Measurements from ENCODE around the gene GCSAM. TPM values are rescaled to one million over a fixed set of nuclear protein-coding genes. Genes with fewer than 3 reads are reported as not detected.

Gene GCSAM
- polyA plus RNA-seq (2013, experiment 1 of 2): not detected
- 0.04 TPM for polyA plus RNA-seq (2013, experiment 2 of 2)

- no peaks in the 10 kb centered on the region for H3K9me3 ChIP-seq (ENCODE audit: control insufficient read depth, low read length)
Observed at GRCh38 chr3:112132975-112133448, at the start of gene GCSAM. TSS of gene GCSAM (minus strand) at chr3:112133248. CDS start at chr3:112133120, 128 bp downstream.

DNA sequence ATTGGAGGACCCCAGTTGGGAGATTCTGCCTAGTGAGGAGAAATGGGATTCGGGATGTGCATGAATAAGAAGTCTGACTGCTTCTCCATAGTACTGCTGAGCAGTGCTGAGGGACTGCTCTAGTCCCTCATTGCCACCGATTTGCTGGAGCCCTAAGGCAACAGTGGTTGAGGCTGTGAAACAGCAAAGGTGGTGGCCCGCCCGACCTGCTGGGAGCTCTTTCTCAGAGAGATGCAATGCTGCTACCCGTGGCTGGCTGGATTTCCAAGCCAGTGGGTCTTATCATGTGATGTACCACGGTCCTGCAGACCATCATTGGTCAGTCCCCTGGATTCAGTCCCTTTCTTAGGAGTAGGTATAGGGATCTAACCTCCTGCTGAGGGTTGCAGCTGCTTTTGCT lies 42.6 kb upstream of the GCSAM start:
- no peaks in the 10 kb centered on the region for H3K4me1 ChIP-seq (ENCODE audit: control insufficient read depth, insufficient read depth, low read depth, low read length)
- no peak overlapping the region for H4K91ac ChIP-seq (ENCODE audit: low read length)
- no peaks in the 10 kb centered on the region for H3K79me1 ChIP-seq (replicated peaks; ENCODE audit: low read length, poor library complexity, severe bottlenecking)
- H2BK12ac ChIP-seq (ENCODE audit: low read length in 2 of 2): no peak overlapping the region
- no peak for DNase-seq
- H3K27me3 ChIP-seq (ENCODE audit: control insufficient read depth in 1 of 2, insufficient read depth in 1 of 2, low read length in 2 of 2): no peaks in the 10 kb centered on the region
- H3K4me3 ChIP-seq (ENCODE audit: insufficient read depth in 1 of 2, low read depth in 1 of 2, low read length in 2 of 2): no peak overlapping the region
- no peak overlapping the region for H3K14ac ChIP-seq (ENCODE audit: low read length in 2 of 2)
- H2BK15ac ChIP-seq (ENCODE audit: low read depth, poor library complexity, severe bottlenecking): no peak overlapping the region
- peaks cover 0 to 10% of the 10 kb centered on the region in 2 experiments for H3K36me3 ChIP-seq (ENCODE audit: control insufficient read depth in 1 of 2, insufficient read depth in 2 of 2, low read depth in 1 of 2, low read length in 2 of 2)
- H3K9ac ChIP-seq (ENCODE audit: low read length): no peak overlapping the region
- no peak overlapping the region for H3K4ac ChIP-seq (ENCODE audit: low read depth in 1 of 2, low read length in 2 of 2)
- no peak overlapping the region for H2AK5ac ChIP-seq (ENCODE audit: low read length, severe bottlenecking)
- no peaks in the 10 kb centered on the region for H3K9me3 ChIP-seq (ENCODE audit: control insufficient read depth, low read length)
- no peak overlapping the region for H2BK5ac ChIP-seq (ENCODE audit: low read depth, low read length, poor library complexity, severe bottlenecking)
- WGBS: 68% methylated on average over 6 of the region's 6 CpGs
- H2BK120ac ChIP-seq (ENCODE audit: low read depth, low read length): no peak overlapping the region
- H4K8ac ChIP-seq (ENCODE audit: low read length): no peak overlapping the region
- no peak overlapping the region for H3K18ac ChIP-seq (ENCODE audit: low read depth in 1 of 2, low read length in 2 of 2)
- H2AFZ ChIP-seq (ENCODE audit: low read depth, low read length): no peak overlapping the region
- no peak overlapping the region for H3K4me2 ChIP-seq (ENCODE audit: low read length, poor library complexity, severe bottlenecking)
- H3K27ac ChIP-seq (ENCODE audit: low read length, poor library complexity, severe bottlenecking): no peak overlapping the region
- no peak overlapping the region for H3K23ac ChIP-seq (ENCODE audit: low read length in 2 of 2)

More at GRCh38 chr3:112132975-112133448, at the start of gene GCSAM:
- no peak within 1 kb of the TSS for H3K23ac ChIP-seq (ENCODE audit: low read length in 2 of 2)
- H3K18ac ChIP-seq (ENCODE audit: low read depth in 1 of 2, low read length in 2 of 2): no peak within 1 kb of the TSS
- no peak within 1 kb of the TSS for H3K4me2 ChIP-seq (ENCODE audit: low read length, poor library complexity, severe bottlenecking)
- no peak within 1 kb of the TSS for H3K14ac ChIP-seq (ENCODE audit: low read length in 2 of 2)
- H2BK12ac ChIP-seq (ENCODE audit: low read length in 2 of 2): no peak within 1 kb of the TSS
- no peak within 1 kb of the TSS for H3K4me3 ChIP-seq (ENCODE audit: insufficient read depth in 1 of 2, low read depth in 1 of 2, low read length in 2 of 2)
- H3K27me3 ChIP-seq (ENCODE audit: control insufficient read depth in 1 of 2, insufficient read depth in 1 of 2, low read length in 2 of 2): no peaks in the 10 kb centered on the region
- H3K9ac ChIP-seq (ENCODE audit: low read length): no peak within 1 kb of the TSS
- no peak within 1 kb of the TSS for H2AFZ ChIP-seq (ENCODE audit: low read depth, low read length)
- no peak for DNase-seq
- peaks cover 0 to 7% of the 10 kb centered on the region in 2 experiments for H3K36me3 ChIP-seq (ENCODE audit: control insufficient read depth in 1 of 2, insufficient read depth in 2 of 2, low read depth in 1 of 2, low read length in 2 of 2)
- no peak within 1 kb of the TSS for H3K27ac ChIP-seq (ENCODE audit: low read length, poor library complexity, severe bottlenecking)
- H2BK15ac ChIP-seq (ENCODE audit: low read depth, poor library complexity, severe bottlenecking): no peak within 1 kb of the TSS
- no peak within 1 kb of the TSS for H4K91ac ChIP-seq (ENCODE audit: low read length)
- H2BK120ac ChIP-seq (ENCODE audit: low read depth, low read length): no peak within 1 kb of the TSS
- no peak within 1 kb of the TSS for H3K4ac ChIP-seq (ENCODE audit: low read depth in 1 of 2, low read length in 2 of 2)
- no peaks in the 10 kb centered on the region for H3K4me1 ChIP-seq (ENCODE audit: control insufficient read depth, insufficient read depth, low read depth, low read length)
- H3K79me1 ChIP-seq (replicated peaks; ENCODE audit: low read length, poor library complexity, severe bottlenecking): no peaks in the 10 kb centered on the region
- WGBS: 56% methylated on average over 4 of the region's 5 CpGs
- no peak within 1 kb of the TSS for H2BK5ac ChIP-seq (ENCODE audit: low read depth, low read length, poor library complexity, severe bottlenecking)
- H2AK5ac ChIP-seq (ENCODE audit: low read length, severe bottlenecking): no peak within 1 kb of the TSS
- no peak within 1 kb of the TSS for H4K8ac ChIP-seq (ENCODE audit: low read length)

GRCh38 chr3:112175037-112175436 lies 42.0 kb upstream of the GCSAM start:
- Histone ChIP-seq H4K91ac (ENCODE audit: low read length) (no peak overlapping the region), H4K8ac (ENCODE audit: low read length) (no peak overlapping the region), H3K18ac (ENCODE audit: low read depth in 1 of 2, low read length in 2 of 2) (no peak overlapping the region), H2AFZ (ENCODE audit: low read depth, low read length) (no peak overlapping the region), H2AK5ac (ENCODE audit: low read length, severe bottlenecking) (no peak overlapping the region), H3K36me3 (ENCODE audit: control insufficient read depth in 1 of 2, insufficient read depth in 2 of 2, low read depth in 1 of 2, low read length in 2 of 2) (peaks cover 0 to 10% of the 10 kb centered on the region in 2 experiments), H3K79me1 (replicated peaks; ENCODE audit: low read length, poor library complexity, severe bottlenecking) (no peaks in the 10 kb centered on the region), H2BK5ac (ENCODE audit: low read depth, low read length, poor library complexity, severe bottlenecking) (no peak overlapping the region), H2BK12ac (ENCODE audit: low read length in 2 of 2) (no peak overlapping the region), H3K14ac (ENCODE audit: low read length in 2 of 2) (no peak overlapping the region), H3K9me3 (ENCODE audit: control insufficient read depth, low read length) (no peaks in the 10 kb centered on the region), H3K27ac (ENCODE audit: low read length, poor library complexity, severe bottlenecking) (no peak overlapping the region), H2BK120ac (ENCODE audit: low read depth, low read length) (no peak overlapping the region), H3K4ac (ENCODE audit: low read depth in 1 of 2, low read length in 2 of 2) (no peak overlapping the region), H2BK15ac (ENCODE audit: low read depth, poor library complexity, severe bottlenecking) (no peak overlapping the region), H3K4me3 (ENCODE audit: insufficient read depth in 1 of 2, low read depth in 1 of 2, low read length in 2 of 2) (no peak overlapping the region), H3K27me3 (ENCODE audit: control insufficient read depth in 1 of 2, insufficient read depth in 1 of 2, low read length in 2 of 2) (no peaks in the 10 kb centered on the region), H3K23ac (ENCODE audit: low read length in 2 of 2) (no peak overlapping the region), H3K4me1 (ENCODE audit: control insufficient read depth, insufficient read depth, low read depth, low read length) (no peaks in the 10 kb centered on the region), H3K9ac (ENCODE audit: low read length) (no peak overlapping the region), H3K4me2 (ENCODE audit: low read length, poor library complexity, severe bottlenecking) (no peak overlapping the region)
- DNase-seq: no peak
- 83% methylated on average over 5 of the region's 5 CpGs for WGBS

DNA sequence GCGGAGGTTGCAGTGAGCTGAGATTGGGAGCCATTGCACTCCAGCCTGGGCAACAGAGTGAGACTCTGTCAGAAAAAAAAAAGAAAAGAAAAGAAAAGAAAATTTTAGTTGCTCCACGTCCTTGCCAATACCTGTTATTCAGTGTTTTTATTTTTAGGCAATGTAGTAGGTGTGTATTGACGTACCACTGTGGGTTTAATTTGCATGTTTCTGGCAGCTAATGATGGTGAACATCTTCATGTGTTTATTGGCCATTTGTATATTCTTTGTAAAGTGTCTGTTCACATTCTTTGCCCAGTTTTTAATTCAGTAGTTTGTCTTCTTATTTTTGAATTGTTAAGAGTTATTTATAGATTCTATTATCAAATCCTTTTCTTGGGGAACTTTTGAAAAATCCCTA lies 38.1 kb upstream of the GCSAM start:
- Histone ChIP-seq H3K4me2 (ENCODE audit: low read length, poor library complexity, severe bottlenecking) (no peak overlapping the region), H2BK5ac (ENCODE audit: low read depth, low read length, poor library complexity, severe bottlenecking) (no peak overlapping the region), H3K18ac (ENCODE audit: low read depth in 1 of 2, low read length in 2 of 2) (no peak overlapping the region), H2AK5ac (ENCODE audit: low read length, severe bottlenecking) (no peak overlapping the region), H2BK15ac (ENCODE audit: low read depth, poor library complexity, severe bottlenecking) (no peak overlapping the region), H3K79me1 (replicated peaks; ENCODE audit: low read length, poor library complexity, severe bottlenecking) (no peaks in the 10 kb centered on the region), H3K36me3 (ENCODE audit: control insufficient read depth in 1 of 2, insufficient read depth in 2 of 2, low read depth in 1 of 2, low read length in 2 of 2) (peaks cover 0 to 10% of the 10 kb centered on the region in 2 experiments), H3K4me1 (ENCODE audit: control insufficient read depth, insufficient read depth, low read depth, low read length) (no peaks in the 10 kb centered on the region), H3K27ac (ENCODE audit: low read length, poor library complexity, severe bottlenecking) (no peak overlapping the region), H2BK120ac (ENCODE audit: low read depth, low read length) (no peak overlapping the region), H3K14ac (ENCODE audit: low read length in 2 of 2) (no peak overlapping the region), H4K91ac (ENCODE audit: low read length) (no peak overlapping the region), H3K9ac (ENCODE audit: low read length) (no peak overlapping the region), H3K9me3 (ENCODE audit: control insufficient read depth, low read length) (no peaks in the 10 kb centered on the region), H4K8ac (ENCODE audit: low read length) (no peak overlapping the region), H2AFZ (ENCODE audit: low read depth, low read length) (no peak overlapping the region), H3K23ac (ENCODE audit: low read length in 2 of 2) (no peak overlapping the region), H3K27me3 (ENCODE audit: control insufficient read depth in 1 of 2, insufficient read depth in 1 of 2, low read length in 2 of 2) (no peaks in the 10 kb centered on the region), H3K4me3 (ENCODE audit: insufficient read depth in 1 of 2, low read depth in 1 of 2, low read length in 2 of 2) (no peak overlapping the region), H3K4ac (ENCODE audit: low read depth in 1 of 2, low read length in 2 of 2) (no peak overlapping the region), H2BK12ac (ENCODE audit: low read length in 2 of 2) (no peak overlapping the region)
- DNase-seq: no peak
- WGBS: 96% methylated on average over 3 of the region's 3 CpGs

Measured in mesenchymal stem cell (in vitro differentiated cells and primary cell).